ENCODE results near the gene PLK2. TPM values are rescaled to one million over a fixed set of nuclear protein-coding genes. Genes with fewer than 3 reads are reported as not detected.

PLK2 gene
- total and polyA plus RNA-seq, 10 donors: 23.2 to 519 (median 296) TPM

GRCh38 chr5:58497386-58497785, 37.5 kb upstream of the PLK2 start:
- no peaks in the 10 kb centered on the region for H3K9me3 ChIP-seq
- peaks cover 0 to 59% (median 25%) of the 10 kb centered on the region in 6 donors for H3K4me1 ChIP-seq
- WGBS, 5 donors: 49 to 58% (median 52%) methylated on average over 5 of the region's 5 CpGs
- H3K4me3 ChIP-seq: no peak overlapping the region
- DNase-seq: no peak
- H3K27ac ChIP-seq: peak overlapping the region in 3 of 8 donors; percentile 82 to 88 (median 88)
- H3K27me3 ChIP-seq (replicated peaks in 1 of 7): no peaks in the 10 kb centered on the region
- peaks cover 0 to 21% (median 4%) of the 10 kb centered on the region in 6 donors for H3K36me3 ChIP-seq
- TF ChIP-seq POLR2A (IDR thresholded peaks at IDR 0.05) (no peak), POLR2AphosphoS5 (IDR thresholded peaks at IDR 0.05) (no peak), CTCF (IDR thresholded peaks at IDR 0.05 in 8 of 11, conservative IDR thresholded peaks at IDR 0.05 in 3 of 11) (no peak)
- intact Hi-C loops (cut with DNase I; ENCODE audit: low total_unique reads): loop anchor here (10.0 kb wide), 1 partner anchor 87 kb away; the partner anchor contains the start of gene RAB3C

- H3K36me3 ChIP-seq: peaks cover 0 to 21% (median 4%) of the 10 kb centered on the region in 6 donors
- no peaks in the 10 kb centered on the region for H3K27me3 ChIP-seq (replicated peaks in 1 of 7)
- TF ChIP-seq POLR2AphosphoS5 (IDR thresholded peaks at IDR 0.05) (no peak), CTCF (IDR thresholded peaks at IDR 0.05 in 8 of 11, conservative IDR thresholded peaks at IDR 0.05 in 3 of 11) (peak in 5 of 11 experiments; percentile 8 to 31 (median 11)), POLR2A (IDR thresholded peaks at IDR 0.05) (no peak)
- intact Hi-C loops (cut with DNase I; ENCODE audit: low total_unique reads): loop anchor here (10.0 kb wide), 1 partner anchor 88 kb away; the partner anchor contains the start of gene RAB3C
- DNase-seq: no peak
- H3K27ac ChIP-seq: no peak overlapping the region
- H3K9me3 ChIP-seq: no peaks in the 10 kb centered on the region
- H3K4me3 ChIP-seq: no peak overlapping the region
- 77 to 88% (median 80%) methylated on average over 3 of the region's 3 CpGs for WGBS, 5 donors
- peaks cover 0 to 60% (median 25%) of the 10 kb centered on the region in 6 donors for H3K4me1 ChIP-seq
Observed at GRCh38 chr5:58496488-58496887, 36.6 kb upstream of the PLK2 start.

- Histone ChIP-seq H3K9me3 (no peaks in the 10 kb centered on the region), H3K27me3 (replicated peaks in 1 of 7) (no peaks in the 10 kb centered on the region), H3K4me3 (peak overlapping the region in 2 of 8 donors; percentile 37 to 58), H3K4me1 (peaks cover 0 to 54% (median 18%) of the 10 kb centered on the region in 6 donors), H3K27ac (peak overlapping the region in 4 of 8 donors; percentile 78 to 87 (median 80)), H3K36me3 (peaks cover 0 to 21% (median 4%) of the 10 kb centered on the region in 6 donors)
- TF ChIP-seq POLR2A (IDR thresholded peaks at IDR 0.05): no peak
- TF ChIP-seq POLR2AphosphoS5 (IDR thresholded peaks at IDR 0.05): no peak
- TF ChIP-seq CTCF (IDR thresholded peaks at IDR 0.05 in 8 of 11, conservative IDR thresholded peaks at IDR 0.05 in 3 of 11): no peak
- intact Hi-C loops (cut with DNase I; ENCODE audit: low total_unique reads): loop anchor here (10.0 kb wide), 1 partner anchor 92 kb away; the partner anchor contains the start of gene RAB3C
- DNase-seq: no peak
Observed at GRCh38 chr5:58493141-58493540, 33.3 kb upstream of the PLK2 start.

- Histone ChIP-seq H3K4me1 (peaks cover 0 to 50% (median 17%) of the 10 kb centered on the region in 6 donors), H3K4me3 (peak within 1 kb of the TSS in 7 of 8 donors; percentile 13 to 58 (median 26)), H3K27me3 (replicated peaks in 1 of 7) (no peaks in the 10 kb centered on the region), H3K9me3 (no peaks in the 10 kb centered on the region), H3K27ac (peak within 1 kb of the TSS; percentile 44 to 87 (median 78)), H3K36me3 (peaks cover 0 to 21% (median 4%) of the 10 kb centered on the region in 6 donors)
- no peak for DNase-seq
- TF ChIP-seq POLR2A (IDR thresholded peaks at IDR 0.05): peak in 1 of 3 donors; percentile 41
- TF ChIP-seq POLR2AphosphoS5 (IDR thresholded peaks at IDR 0.05): no peak
- 16 to 28% (median 18%) methylated on average over 6 of the region's 6 CpGs for WGBS, 5 donors
- intact Hi-C loops (cut with DNase I; ENCODE audit: low total_unique reads): loop anchor here (10.0 kb wide), 1 partner anchor 93 kb away; the partner anchor contains the start of gene RAB3C
Observed at GRCh38 chr5:58491216-58491892, 31.5 kb upstream of the PLK2 start, which contains the start of gene GAPT. GAPT (plus strand) TSS chr5:58491435; CDS start chr5:58494537, 3,102 bp downstream.

Data from spleen (tissue), 11 donors.